Keratinocyte (primary cell): ENCODE data around the gene BLTP3A.
"Not testable (repeated sequence)": the region's sequence is repeated elsewhere in the genome, so short reads cannot be mapped to it uniquely, and the experiment has no call there.

ENCODE experiments used
- CTCF ChIP-seq, 3 experiments: IDR thresholded peaks in 1 of 3; conservative IDR thresholded peaks in 1 of 3; optimal IDR thresholded peaks in 1 of 3; 2 replicates in 2 of 3; 3 replicates in 1 of 3; pipeline versions ENCODE3 to v1.5.1; 2011; ENCODE audit warnings: low read length in 3 of 3, mild to moderate bottlenecking in 3 of 3, moderate library complexity in 2 of 3, control low read depth in 1 of 3, inconsistent platforms in 1 of 3; ENCODE audit not compliant: insufficient read depth in 2 of 3; ENCODE audit errors: extremely low read depth in 1 of 3
- EZH2 ChIP-seq: IDR thresholded peaks from one replicate; pipeline ENCODE4 v1.6.1; 2012; ENCODE audit warnings: inconsistent platforms, mild to moderate bottlenecking, low read length, moderate library complexity

- not testable (repeated sequence) for TF ChIP-seq CTCF (optimal IDR thresholded peaks at IDR 0.05 in 1 of 3, IDR thresholded peaks at IDR 0.05 in 1 of 3, conservative IDR thresholded peaks at IDR 0.05 in 1 of 3; ENCODE audit: extremely low read depth in 1 of 3, insufficient read depth in 2 of 3, low read length in 3 of 3); EZH2
Observed at GRCh38 chr6:34808473-34808872, 16.6 kb downstream of the BLTP3A start.
